Adipocyte (in vitro differentiated cells): ENCODE results near the gene METTL23.
"Not testable (repeated sequence)": the region's sequence is repeated elsewhere in the genome, so short reads cannot be mapped to it uniquely, and the experiment has no call there.

ENCODE experiments used
- DNase-seq: peaks from one replicate; pipeline ENCODE4 v3.0.0-alpha.2; 2015; ENCODE audit warnings: low read depth
- H3K27me3 ChIP-seq: replicated peaks from 2 replicates; pipeline ENCODE4 v1.7.0; 2013; ENCODE audit warnings: mild to moderate bottlenecking, low read length, moderate library complexity; ENCODE audit not compliant: control insufficient read depth, insufficient read depth
- H3K36me3 ChIP-seq: 2 replicates; pipeline ENCODE4 v1.7.0; 2013; ENCODE audit warnings: low read length, mild to moderate bottlenecking, moderate library complexity; ENCODE audit not compliant: control insufficient read depth, insufficient read depth, severe bottlenecking
- H3K4me1 ChIP-seq: 2 replicates; pipeline ENCODE4 v1.7.0; 2013; ENCODE audit warnings: mild to moderate bottlenecking, low read length, moderate library complexity; ENCODE audit not compliant: control insufficient read depth, insufficient read depth
- H3K4me3 ChIP-seq: 2 replicates; pipeline ENCODE4 v1.7.0; 2013; ENCODE audit warnings: mild to moderate bottlenecking, low read length, moderate library complexity
- H3K9ac ChIP-seq: 2 replicates; pipeline ENCODE4 v1.7.0; 2013; ENCODE audit warnings: mild to moderate bottlenecking, low read length, moderate library complexity
- H3K9me3 ChIP-seq: 2 replicates; pipeline ENCODE4 v1.7.0; 2013; ENCODE audit warnings: mild to moderate bottlenecking, low read length, moderate library complexity; ENCODE audit not compliant: control insufficient read depth

Gene METTL23

DNA sequence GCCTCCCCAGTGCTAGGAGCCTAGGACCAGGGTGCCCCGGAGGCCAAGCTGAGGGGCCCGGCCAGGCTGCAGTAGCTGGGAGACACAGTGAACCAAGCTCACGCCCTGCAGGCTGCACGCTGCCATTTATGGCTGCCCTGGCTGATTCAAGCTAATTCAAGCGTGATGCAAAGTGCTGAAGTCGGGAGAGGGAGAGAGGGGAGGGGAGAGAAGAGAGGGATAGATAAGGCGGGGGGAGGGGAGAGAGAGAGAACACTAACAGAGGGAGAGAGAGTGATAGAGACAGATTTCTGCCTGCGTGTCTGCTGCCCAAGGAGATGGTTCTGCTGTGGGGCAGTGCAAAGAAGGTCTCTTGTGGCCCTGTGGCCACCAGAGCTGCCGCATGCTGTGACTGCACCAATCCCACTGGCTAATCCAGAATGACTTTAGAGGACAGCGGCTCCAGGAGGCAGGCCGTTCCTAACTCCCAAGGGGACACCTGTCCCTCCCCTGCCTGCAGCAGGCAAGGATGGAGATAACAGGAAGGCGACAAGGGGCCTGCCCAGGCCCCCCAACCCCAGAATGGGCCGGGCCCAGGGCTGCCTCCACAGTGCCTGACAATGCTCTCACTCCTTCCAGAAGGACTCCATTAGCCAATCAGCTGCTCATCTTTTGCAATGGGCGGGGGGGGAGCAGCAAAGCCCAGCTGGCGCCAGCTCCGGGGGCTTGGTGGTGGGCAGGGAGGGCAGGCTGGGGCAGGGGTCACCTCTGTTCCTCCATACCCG, 28.8 kb upstream of the METTL23 start:
- Histone ChIP-seq H3K9me3 (no peaks in the 10 kb centered on the region), H3K9ac (peak overlapping the region; percentile 34), H3K4me1 (peaks cover 71% of the 10 kb centered on the region), H3K4me3 (peak overlapping the region; percentile 20), H3K27me3 (no peaks in the 10 kb centered on the region), H3K36me3 (no peaks in the 10 kb centered on the region)
- peak; percentile 50 for DNase-seq

DNA sequence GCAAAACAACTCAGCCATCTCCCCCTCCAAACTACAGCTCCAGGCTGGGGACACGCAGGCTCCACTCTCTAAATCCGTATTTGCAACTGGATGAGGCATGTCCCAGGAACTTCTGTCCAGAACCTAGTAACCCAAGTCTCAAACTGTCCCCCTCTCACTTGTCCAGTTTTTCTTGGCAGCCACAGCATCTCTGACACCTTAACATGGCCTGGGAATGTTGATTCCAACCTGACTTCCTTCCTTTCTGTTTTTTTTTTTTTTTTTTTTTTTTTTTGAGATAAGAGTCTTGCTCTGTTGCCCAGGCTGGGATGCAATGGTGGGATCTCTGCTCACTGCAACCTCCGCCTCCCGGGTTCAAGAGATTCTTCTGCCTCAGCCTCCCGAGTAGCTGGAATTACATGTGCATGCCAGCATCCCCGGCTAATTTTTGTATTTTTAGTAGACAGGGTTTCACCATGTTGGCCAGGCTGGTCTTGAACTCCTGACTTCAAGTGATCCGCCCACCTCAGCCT, 28.1 kb upstream of the METTL23 start:
- DNase-seq, H3K9ac ChIP-seq, H3K27me3 ChIP-seq, H3K4me3 ChIP-seq, H3K9me3 ChIP-seq, H3K36me3 ChIP-seq: not testable (repeated sequence)
- H3K4me1 ChIP-seq = peaks cover 69% of the 10 kb centered on the region

DNA sequence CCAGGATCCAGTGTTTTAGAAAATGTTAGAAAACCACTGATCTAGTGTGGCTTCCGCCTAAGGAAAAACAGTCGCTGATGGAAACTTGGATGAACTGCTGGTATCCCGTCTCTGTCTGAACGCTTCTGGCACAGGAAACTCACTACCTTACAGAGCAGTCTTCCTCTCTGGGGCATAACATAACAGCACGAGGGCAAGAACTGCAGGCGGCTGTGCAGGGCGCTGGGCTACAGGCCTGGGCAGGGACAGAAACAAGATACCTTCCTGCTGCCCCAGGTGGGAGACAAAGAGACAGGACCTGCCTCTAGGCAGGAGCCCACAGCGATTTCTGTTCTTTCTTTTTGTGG, 26.4 kb upstream of the METTL23 start:
- H3K4me3 ChIP-seq = peak overlapping the region; percentile 50
- no peaks in the 10 kb centered on the region for H3K36me3 ChIP-seq
- no peaks in the 10 kb centered on the region for H3K9me3 ChIP-seq
- peaks cover 60% of the 10 kb centered on the region for H3K4me1 ChIP-seq
- H3K27me3 ChIP-seq = no peaks in the 10 kb centered on the region
- no peak for DNase-seq
- H3K9ac ChIP-seq = peak overlapping the region; percentile 78

DNA sequence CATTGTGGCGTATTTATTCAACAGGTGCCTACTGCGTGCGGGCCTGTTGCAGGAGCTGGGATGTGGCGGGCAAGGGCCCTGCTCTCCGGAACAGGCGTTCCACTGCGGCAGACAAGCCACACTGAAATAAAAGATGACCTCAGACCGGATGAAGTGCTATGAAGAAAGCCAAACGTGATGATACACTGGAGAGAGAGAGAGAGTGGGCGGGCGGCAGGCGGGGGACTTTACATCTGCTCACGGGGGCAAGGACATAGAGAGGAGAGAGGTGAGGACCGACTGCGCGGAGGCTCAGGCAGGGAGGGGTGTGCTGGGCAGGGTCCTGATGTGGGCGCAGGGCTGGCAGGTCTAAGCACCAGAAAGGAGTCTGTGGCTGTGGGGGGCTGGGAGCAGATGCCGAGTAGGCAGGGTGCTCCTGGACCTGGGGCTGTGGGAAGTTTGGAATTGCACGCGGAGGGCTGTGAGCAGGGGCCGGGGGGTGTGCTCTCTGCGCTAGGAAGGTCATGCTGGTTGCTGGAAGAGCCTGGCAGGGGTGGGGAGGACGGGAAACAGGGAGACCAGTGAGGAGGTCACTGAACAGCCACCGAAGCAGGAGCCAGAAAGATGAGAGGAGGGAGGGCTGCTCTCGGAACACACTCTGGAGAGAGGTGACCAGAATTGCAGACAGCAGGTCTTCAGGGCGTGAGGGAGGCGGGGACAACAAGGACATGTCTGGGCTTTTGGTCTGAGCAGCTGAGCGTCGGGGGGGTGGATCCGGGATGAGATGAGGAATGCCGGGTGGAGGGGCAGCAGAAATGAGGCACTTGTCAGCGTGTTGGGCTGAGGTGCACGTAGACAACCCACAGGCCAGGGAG, 25.8 kb upstream of the METTL23 start:
- Histone ChIP-seq H3K4me3 (peak overlapping the region; percentile 50), H3K36me3 (no peaks in the 10 kb centered on the region), H3K4me1 (peaks cover 56% of the 10 kb centered on the region), H3K27me3 (no peaks in the 10 kb centered on the region), H3K9ac (peak overlapping the region; percentile 78), H3K9me3 (no peaks in the 10 kb centered on the region)
- peak; percentile 84 for DNase-seq

DNA sequence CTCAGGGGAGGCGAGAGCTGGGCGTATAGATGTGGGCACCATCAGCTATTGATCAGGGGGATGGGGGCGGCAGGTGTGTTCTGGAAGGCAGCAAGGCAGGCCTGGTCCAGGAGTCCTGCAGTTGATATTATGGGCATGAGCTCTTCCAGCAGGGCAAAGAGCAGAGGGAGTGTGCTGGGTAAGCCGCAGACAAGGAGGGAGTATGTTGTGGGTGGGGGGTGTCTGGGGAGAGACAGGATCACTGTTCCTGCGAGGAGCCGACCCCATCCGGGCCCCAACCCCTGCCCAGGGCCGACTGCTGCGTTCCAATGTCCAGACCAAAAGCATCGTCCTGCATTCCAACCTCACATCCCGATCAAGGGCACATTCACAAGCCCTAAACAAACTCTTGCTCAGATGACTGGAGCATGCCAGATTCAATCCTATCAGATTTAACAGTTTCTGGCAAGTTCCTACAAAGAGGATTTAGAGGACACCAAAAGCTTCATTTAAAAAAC, 25.1 kb upstream of the METTL23 start:
- Histone ChIP-seq H3K4me1 (peaks cover 54% of the 10 kb centered on the region), H3K9me3 (no peaks in the 10 kb centered on the region), H3K4me3 (peak overlapping the region; percentile 50), H3K36me3 (no peaks in the 10 kb centered on the region), H3K9ac (peak overlapping the region; percentile 78), H3K27me3 (no peaks in the 10 kb centered on the region)
- DNase-seq = no peak

DNA sequence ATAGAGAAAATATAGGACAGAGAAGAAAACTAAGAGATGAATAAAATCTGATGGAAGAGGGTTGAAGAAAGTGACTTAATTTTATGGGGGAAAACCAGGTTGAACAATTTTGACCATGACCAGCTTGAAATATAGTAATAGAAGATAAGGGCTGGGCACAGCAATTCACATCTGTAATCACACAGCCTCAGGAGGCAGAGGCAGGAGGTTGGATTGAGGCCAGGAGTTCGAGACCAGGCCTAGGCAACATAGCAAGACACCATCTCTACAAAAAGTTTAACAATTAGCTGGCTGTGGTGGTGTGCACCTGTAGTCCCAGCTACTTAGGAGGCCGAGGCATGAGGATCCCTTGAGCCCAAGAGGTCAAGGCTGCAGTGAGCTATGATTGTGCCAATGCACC, 24.6 kb upstream of the METTL23 start:
- Histone ChIP-seq H3K9ac (no peak overlapping the region), H3K4me3 (no peak overlapping the region), H3K27me3 (no peaks in the 10 kb centered on the region), H3K9me3 (no peaks in the 10 kb centered on the region), H3K4me1 (peaks cover 54% of the 10 kb centered on the region), H3K36me3 (no peaks in the 10 kb centered on the region)
- DNase-seq = no peak

DNA sequence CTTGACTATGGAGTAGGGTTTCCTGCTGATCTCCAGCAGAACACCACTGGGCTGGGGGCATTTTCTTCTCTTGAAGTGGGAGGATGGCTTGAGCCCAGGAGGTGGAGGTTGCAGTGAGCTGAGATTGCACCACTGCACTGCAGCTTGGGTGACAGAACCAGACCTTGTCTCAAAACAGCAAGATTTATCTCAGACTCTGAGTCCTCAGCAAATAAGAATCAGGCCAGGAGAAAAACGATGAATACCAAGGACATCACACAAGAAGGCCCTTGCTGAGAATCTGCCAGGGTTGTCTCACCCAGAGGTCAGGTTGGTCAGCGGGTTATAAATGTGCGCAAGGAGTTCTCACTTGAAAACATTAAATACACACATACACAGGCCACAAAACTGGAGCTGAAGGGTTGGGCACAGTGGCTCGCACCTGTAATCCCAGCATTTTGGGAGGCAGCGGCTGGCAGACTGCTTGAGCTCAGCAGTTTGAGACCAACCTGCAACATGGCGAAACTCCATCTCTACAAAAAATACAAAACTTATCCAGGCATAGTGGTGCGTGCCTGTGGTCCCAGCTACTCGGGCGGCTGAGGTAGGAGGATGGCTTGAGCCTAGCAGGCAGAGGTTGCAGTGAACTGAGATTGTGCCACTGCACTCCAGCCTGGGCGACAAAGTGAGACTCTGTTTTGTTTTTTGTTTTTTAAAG, 23.6 kb upstream of the METTL23 start:
- peaks cover 53% of the 10 kb centered on the region for H3K4me1 ChIP-seq
- no peak for DNase-seq
- H3K9ac ChIP-seq = no peak overlapping the region
- no peaks in the 10 kb centered on the region for H3K9me3 ChIP-seq
- H3K4me3 ChIP-seq = no peak overlapping the region
- H3K36me3 ChIP-seq = no peaks in the 10 kb centered on the region
- H3K27me3 ChIP-seq = no peaks in the 10 kb centered on the region

DNA sequence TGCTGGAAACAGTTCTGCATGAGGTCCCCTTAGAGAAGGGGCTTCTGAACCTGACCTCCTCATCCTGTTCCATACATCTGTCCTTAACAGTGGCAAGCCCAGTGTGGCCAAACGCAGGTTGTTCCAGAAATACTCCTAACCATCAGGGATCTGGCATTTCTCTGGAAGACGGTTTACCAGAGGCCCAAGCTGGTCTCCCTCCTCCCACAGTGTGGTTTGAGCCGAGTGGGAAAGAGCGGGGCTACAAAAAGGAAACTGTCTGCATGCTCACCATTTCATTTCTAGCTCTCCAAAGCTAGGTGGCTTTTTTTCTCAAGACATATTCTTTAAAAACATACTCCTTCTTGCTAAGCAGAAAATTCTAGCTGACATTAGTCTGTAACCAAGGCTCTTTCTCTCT, 21.8 kb upstream of the METTL23 start:
- Histone ChIP-seq H3K4me1 (peaks cover 53% of the 10 kb centered on the region), H3K9me3 (no peaks in the 10 kb centered on the region), H3K27me3 (no peaks in the 10 kb centered on the region), H3K9ac (no peak overlapping the region), H3K4me3 (no peak overlapping the region), H3K36me3 (no peaks in the 10 kb centered on the region)
- no peak for DNase-seq

DNA sequence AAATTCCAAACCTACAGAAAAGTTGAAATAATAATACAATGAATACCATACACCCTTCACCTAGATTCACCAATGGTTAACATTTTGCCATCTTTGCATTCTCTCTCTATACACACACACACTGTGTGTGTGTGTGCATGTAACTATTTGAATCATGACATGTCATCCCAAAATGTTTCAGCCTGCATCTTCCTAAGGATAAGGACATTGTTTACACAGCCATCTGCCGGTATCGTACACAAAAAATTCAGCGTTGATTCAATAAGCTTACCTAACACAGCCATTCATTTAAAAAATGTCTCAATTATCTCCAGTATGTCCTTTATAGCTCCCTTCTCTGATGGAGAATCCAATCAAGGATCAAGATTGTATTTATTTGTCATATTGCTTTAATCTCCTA, 19.8 kb upstream of the METTL23 start:
- H3K4me3 ChIP-seq = no peak overlapping the region
- H3K9ac ChIP-seq = no peak overlapping the region
- H3K9me3 ChIP-seq = no peaks in the 10 kb centered on the region
- H3K27me3 ChIP-seq = no peaks in the 10 kb centered on the region
- DNase-seq = no peak
- no peaks in the 10 kb centered on the region for H3K36me3 ChIP-seq
- peaks cover 42% of the 10 kb centered on the region for H3K4me1 ChIP-seq

DNA sequence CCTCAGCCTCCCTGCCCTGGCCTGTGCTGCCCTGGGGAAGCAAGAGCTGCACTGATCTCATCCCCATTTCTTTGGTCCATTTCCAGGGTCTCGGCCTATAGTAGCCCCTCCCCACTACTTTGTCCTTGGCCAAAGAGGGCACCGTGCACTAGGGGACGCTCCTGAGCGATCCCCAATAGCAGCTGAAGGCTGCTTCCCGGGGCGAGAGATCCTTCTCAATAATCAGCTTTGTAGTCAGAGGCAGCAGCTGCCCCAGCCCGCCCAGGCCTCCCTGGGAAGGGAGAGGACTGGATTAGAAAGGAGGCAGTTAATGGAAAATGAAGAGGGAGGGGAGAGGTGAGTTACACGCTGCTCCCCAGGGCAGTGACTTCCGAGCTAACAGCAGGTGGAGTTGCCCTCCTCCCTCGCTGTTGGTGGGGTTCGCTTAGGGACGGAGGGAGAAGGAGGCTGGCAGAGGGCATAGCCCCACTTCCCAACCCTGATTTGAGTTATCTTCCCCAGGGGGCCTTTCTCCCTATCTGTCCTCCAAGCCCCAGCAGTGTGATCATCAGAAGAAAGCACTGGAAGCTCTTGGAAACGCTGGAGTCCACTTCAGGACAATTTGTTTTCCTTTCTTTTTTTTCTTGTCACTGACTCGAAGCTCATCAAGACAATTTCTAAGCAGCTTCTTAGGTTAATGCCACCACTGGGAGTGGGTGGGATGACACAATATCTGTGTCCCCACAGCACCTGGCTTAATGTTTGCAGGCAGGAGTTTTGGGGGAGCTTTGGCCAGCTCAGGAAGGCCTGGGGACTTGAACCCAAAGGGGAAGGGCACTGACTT, 18.4 kb upstream of the METTL23 start:
- DNase-seq = no peak
- peaks cover 38% of the 10 kb centered on the region for H3K4me1 ChIP-seq
- peak overlapping the region; percentile 92 for H3K4me3 ChIP-seq
- no peaks in the 10 kb centered on the region for H3K9me3 ChIP-seq
- H3K27me3 ChIP-seq = no peaks in the 10 kb centered on the region
- peaks cover under 1% of the 10 kb centered on the region for H3K36me3 ChIP-seq
- peak overlapping the region; percentile 96 for H3K9ac ChIP-seq
